Measurements from ENCODE around the gene SYNGAP1. TPM values are rescaled to one million over a fixed set of nuclear protein-coding genes. Genes with fewer than 3 reads are reported as not detected.
A peak's percentile ranks its signal among the peaks of the same experiment; 100 is the strongest.
"Not testable (repeated sequence)": the region's sequence is repeated elsewhere in the genome, so short reads cannot be mapped to it uniquely, and the experiment has no call there.

Gene SYNGAP1
- total RNA-seq, 1 donor from 2014 or later: 23.0 TPM

DNA sequence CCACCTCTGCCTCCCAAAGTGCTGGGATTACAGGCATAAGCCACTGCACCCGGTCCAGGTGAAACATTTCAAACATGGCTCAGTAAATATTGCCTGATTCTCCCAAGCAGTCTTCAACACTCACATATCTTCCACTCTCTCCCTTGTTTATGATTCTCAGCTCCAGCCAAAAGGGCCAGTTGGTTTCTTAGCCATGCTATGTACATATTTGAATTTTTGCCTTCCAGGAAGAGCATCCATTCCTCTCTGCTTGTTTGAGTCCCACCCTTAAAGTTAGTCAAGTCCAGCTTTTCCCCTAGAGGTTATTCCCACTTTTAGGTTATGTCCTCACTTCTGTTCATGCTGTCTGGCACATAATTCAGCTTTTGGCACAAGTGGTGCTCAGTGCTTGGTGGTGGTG, 22.3 kb upstream of the SYNGAP1 start:
- Histone ChIP-seq H3K4me1 (no peaks in the 10 kb centered on the region), H3K27me3 (no peaks in the 10 kb centered on the region), H3K4me3 (no peak overlapping the region), H3K27ac (no peak overlapping the region), H3K36me3 (no peaks in the 10 kb centered on the region), H3K9me3 (no peaks in the 10 kb centered on the region)
- intact Hi-C loops (cut with DNase I): no loop called here
- TF ChIP-seq, protein P1, sequence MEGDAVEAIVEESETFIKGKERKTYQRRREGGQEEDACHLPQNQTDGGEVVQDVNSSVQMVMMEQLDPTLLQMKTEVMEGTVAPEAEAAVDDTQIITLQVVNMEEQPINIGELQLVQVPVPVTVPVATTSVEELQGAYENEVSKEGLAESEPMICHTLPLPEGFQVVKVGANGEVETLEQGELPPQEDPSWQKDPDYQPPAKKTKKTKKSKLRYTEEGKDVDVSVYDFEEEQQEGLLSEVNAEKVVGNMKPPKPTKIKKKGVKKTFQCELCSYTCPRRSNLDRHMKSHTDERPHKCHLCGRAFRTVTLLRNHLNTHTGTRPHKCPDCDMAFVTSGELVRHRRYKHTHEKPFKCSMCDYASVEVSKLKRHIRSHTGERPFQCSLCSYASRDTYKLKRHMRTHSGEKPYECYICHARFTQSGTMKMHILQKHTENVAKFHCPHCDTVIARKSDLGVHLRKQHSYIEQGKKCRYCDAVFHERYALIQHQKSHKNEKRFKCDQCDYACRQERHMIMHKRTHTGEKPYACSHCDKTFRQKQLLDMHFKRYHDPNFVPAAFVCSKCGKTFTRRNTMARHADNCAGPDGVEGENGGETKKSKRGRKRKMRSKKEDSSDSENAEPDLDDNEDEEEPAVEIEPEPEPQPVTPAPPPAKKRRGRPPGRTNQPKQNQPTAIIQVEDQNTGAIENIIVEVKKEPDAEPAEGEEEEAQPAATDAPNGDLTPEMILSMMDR (IDR thresholded peaks at IDR 0.05): no peak
- ATAC-seq: no peak
- no peak for DNase-seq

DNA sequence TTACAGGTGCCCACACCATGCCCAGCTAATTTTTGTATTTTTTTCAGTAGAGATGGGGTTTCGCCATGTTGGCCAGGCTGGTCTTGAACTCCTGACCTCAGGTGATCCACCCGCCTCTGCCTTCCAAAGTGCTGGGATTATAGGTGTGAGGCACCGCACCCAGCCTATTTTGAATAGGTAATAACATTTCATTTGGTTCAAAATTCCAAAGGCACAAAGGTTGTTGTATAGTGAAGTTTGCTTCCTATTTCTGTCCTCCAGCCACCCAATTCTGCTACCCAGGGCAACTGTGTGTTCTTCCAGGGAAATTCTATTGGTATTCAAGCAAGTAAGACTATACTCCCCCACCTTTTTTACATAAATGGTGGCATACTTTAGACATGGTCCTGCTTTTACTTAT, 21.3 kb upstream of the SYNGAP1 start:
- DNase-seq; H3K4me1 ChIP-seq; H3K9me3 ChIP-seq; ATAC-seq; intact Hi-C loops (cut with DNase I); H3K4me3 ChIP-seq; H3K27ac ChIP-seq; H3K27me3 ChIP-seq; H3K36me3 ChIP-seq: not testable (repeated sequence)

DNA sequence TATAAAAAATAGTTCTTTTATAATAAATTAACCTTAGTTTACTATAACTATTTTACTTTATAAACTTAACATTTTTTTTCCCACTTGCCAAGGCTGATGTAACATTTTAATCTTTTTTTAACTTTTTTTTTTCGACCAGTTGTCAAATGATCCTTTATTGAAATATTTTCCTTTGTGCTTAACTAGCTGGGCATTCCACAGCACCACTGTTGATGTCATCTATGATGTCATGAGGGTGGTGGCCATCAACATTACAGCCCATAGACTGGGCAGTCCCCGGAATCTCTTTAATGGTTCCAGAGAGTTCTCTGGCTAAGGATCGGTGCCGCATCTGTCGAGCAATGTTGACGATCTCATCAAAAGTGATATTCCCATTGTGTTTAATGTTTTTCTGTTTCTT, 20.0 kb upstream of the SYNGAP1 start:
- H3K36me3 ChIP-seq; intact Hi-C loops (cut with DNase I); ATAC-seq; H3K4me3 ChIP-seq; H3K27ac ChIP-seq; H3K9me3 ChIP-seq; H3K27me3 ChIP-seq; H3K4me1 ChIP-seq; DNase-seq: not testable (repeated sequence)

DNA sequence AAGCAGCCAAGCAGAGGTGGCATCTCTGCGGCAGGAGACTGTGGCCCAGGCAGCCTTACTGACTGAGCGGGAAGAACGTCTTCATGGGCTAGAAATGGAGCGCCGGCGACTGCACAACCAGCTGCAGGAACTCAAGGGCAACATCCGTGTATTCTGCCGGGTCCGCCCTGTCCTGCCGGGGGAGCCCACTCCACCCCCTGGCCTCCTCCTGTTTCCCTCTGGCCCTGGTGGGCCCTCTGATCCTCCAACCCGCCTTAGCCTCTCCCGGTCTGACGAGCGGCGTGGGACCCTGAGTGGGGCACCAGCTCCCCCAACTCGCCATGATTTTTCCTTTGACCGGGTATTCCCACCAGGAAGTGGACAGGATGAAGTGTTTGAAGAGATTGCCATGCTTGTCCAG, 15.0 kb upstream of the SYNGAP1 start:
- intact Hi-C loops (cut with DNase I): no loop called here
- DNase-seq (no peak), ATAC-seq (no peak)
- H3K27ac ChIP-seq: no peak overlapping the region
- no peak overlapping the region for H3K4me3 ChIP-seq
- H3K4me1 ChIP-seq: no peaks in the 10 kb centered on the region
- H3K36me3 ChIP-seq: no peaks in the 10 kb centered on the region
- no peaks in the 10 kb centered on the region for H3K27me3 ChIP-seq
- no peaks in the 10 kb centered on the region for H3K9me3 ChIP-seq
- TF ChIP-seq, protein P1 (IDR thresholded peaks at IDR 0.05): no peak

DNA sequence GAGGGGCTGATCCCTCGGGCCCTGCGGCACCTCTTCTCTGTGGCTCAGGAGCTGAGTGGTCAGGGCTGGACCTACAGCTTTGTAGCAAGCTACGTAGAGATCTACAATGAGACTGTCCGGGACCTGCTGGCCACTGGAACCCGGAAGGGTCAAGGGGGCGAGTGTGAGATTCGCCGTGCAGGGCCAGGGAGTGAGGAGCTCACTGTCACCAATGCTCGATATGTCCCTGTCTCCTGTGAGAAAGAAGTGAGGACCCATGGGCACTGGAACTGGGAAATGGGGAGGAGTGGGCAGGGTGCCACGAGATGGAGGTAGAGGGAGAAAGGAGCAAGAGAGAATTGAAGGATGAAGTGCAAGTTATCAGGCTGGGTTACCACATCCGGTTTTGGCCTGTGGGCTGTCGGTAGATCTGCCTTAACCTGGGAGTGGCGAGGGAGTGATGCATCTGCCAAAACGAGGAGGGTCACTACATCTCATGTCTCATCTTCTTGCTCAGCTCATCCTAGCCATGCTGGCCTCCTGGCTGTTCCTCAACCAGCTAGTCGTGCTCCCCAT, 14.4 kb upstream of the SYNGAP1 start:
- no peak overlapping the region for H3K4me3 ChIP-seq
- DNase-seq (no peak), ATAC-seq (no peak)
- no peaks in the 10 kb centered on the region for H3K4me1 ChIP-seq
- H3K27me3 ChIP-seq: no peaks in the 10 kb centered on the region
- H3K36me3 ChIP-seq: no peaks in the 10 kb centered on the region
- no peaks in the 10 kb centered on the region for H3K9me3 ChIP-seq
- intact Hi-C loops (cut with DNase I): no loop called here
- TF ChIP-seq, protein P1 (IDR thresholded peaks at IDR 0.05): no peak
- H3K27ac ChIP-seq: no peak overlapping the region

DNA sequence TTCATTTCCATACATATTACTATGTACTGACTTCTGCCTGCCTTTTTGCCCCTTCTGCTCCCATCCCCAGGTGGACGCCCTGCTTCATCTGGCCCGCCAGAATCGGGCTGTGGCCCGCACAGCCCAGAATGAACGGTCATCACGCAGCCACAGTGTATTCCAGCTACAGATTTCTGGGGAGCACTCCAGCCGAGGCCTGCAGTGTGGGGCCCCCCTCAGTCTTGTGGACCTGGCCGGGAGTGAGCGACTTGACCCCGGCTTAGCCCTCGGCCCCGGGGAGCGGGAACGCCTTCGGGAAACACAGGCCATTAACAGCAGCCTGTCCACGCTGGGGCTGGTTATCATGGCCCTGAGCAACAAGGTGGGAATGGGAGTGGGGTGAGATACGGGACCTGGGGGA, 13.7 kb upstream of the SYNGAP1 start:
- H3K27ac ChIP-seq: no peak overlapping the region
- H3K9me3 ChIP-seq: no peaks in the 10 kb centered on the region
- H3K4me1 ChIP-seq: no peaks in the 10 kb centered on the region
- H3K27me3 ChIP-seq: no peaks in the 10 kb centered on the region
- TF ChIP-seq, protein P1 (IDR thresholded peaks at IDR 0.05): no peak
- DNase-seq (no peak), ATAC-seq (no peak)
- H3K36me3 ChIP-seq: no peaks in the 10 kb centered on the region
- no peak overlapping the region for H3K4me3 ChIP-seq
- intact Hi-C loops (cut with DNase I): no loop called here

DNA sequence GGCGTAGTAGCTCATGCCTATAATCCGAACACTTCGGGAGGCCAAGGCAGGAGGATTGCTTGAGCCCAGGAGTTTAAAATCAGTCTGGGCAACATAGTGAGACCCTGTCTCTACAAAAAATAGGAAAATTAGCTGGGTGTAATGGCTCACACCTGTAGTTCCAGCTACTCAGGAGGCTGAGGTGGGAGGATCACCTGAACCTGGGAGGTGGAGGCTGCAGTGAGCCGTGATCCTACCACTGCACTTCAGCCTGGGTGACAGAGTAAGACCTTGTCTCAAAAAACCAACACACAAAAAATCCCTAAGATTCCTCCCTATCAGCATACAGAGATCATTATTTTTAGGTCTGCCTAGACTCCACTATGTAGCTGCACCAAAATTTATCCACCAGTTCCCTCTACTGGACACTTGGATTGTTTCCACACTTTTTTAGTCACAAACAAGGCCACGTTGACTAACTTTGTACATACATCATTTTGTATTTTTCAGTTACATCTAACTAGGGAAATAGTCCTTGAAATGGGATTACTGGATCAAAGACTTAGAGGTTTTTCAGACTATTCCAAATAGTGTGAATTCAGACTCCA, 12.6 kb upstream of the SYNGAP1 start:
- no peak overlapping the region for H3K4me3 ChIP-seq
- ATAC-seq: no peak
- intact Hi-C loops (cut with DNase I): no loop called here

More for the DNA sequence above, 12.6 kb upstream of the SYNGAP1 start:
- Histone ChIP-seq H3K27ac (no peak overlapping the region), H3K36me3 (no peaks in the 10 kb centered on the region), H3K4me1 (peaks cover 8% of the 10 kb centered on the region), H3K9me3 (no peaks in the 10 kb centered on the region), H3K27me3 (no peaks in the 10 kb centered on the region)
- TF ChIP-seq, protein P1 (IDR thresholded peaks at IDR 0.05): peak; percentile 10
- DNase-seq: no peak
